BLaER1 (cell line): ENCODE data around the gene COL27A1.

Experiments
- H3K27ac ChIP-seq: shearing (Covaris generic); formaldehyde crosslinking; 2 replicates; pipeline ENCODE4 v1.8.1; 2022
- H3K27me3 ChIP-seq: shearing (Covaris generic); formaldehyde crosslinking; 2 replicates; pipeline ENCODE4 v1.8.1; 2022
- H3K36me3 ChIP-seq: shearing (Covaris generic); formaldehyde crosslinking; 2 replicates; pipeline ENCODE4 v1.8.1; 2022
- H3K4me1 ChIP-seq: shearing (Covaris generic); formaldehyde crosslinking; 2 replicates; pipeline ENCODE4 v1.8.1; 2022
- H3K4me2 ChIP-seq: shearing (Covaris generic); formaldehyde crosslinking; 2 replicates; pipeline ENCODE4 v1.8.1; 2022
- H3K4me3 ChIP-seq: shearing (Covaris generic); formaldehyde crosslinking; 2 replicates; pipeline ENCODE4 v1.8.1; 2022
- H3K9ac ChIP-seq: shearing (Covaris generic); formaldehyde crosslinking; 2 replicates; pipeline ENCODE4 v1.8.1; 2022
- H3K9me3 ChIP-seq: shearing (Covaris generic); formaldehyde crosslinking; 2 replicates; pipeline ENCODE4 v1.8.1; 2022
- H4K20me1 ChIP-seq: shearing (Covaris generic); formaldehyde crosslinking; 2 replicates; pipeline ENCODE4 v1.8.1; 2022
- Cebpa-rat ChIP-seq: shearing (Covaris generic); IDR thresholded peaks from 2 replicates; pipeline ENCODE4 v1.8.1; 2022

The COL27A1 gene

GRCh38 chr9:114286146-114286679 is 130.9 kb downstream of the COL27A1 start:
- Histone ChIP-seq H3K36me3 (peaks cover 76% of the 10 kb centered on the region), H3K9me3 (no peaks in the 10 kb centered on the region), H3K27me3 (no peaks in the 10 kb centered on the region), H3K4me3 (no peak overlapping the region), H3K4me2 (no peak overlapping the region), H3K4me1 (peaks cover 6% of the 10 kb centered on the region), H3K9ac (no peak overlapping the region), H4K20me1 (no peaks in the 10 kb centered on the region), H3K27ac (no peak overlapping the region)
- TF ChIP-seq Cebpa-rat, result no peak

- Histone ChIP-seq H3K4me3 (no peak overlapping the region), H3K27ac (no peak overlapping the region), H3K27me3 (no peaks in the 10 kb centered on the region), H3K36me3 (peaks cover 76% of the 10 kb centered on the region), H3K9me3 (no peaks in the 10 kb centered on the region), H4K20me1 (no peaks in the 10 kb centered on the region), H3K9ac (no peak overlapping the region), H3K4me2 (no peak overlapping the region), H3K4me1 (no peaks in the 10 kb centered on the region)
- no peak for TF ChIP-seq Cebpa-rat
These were observed 131.8 kb downstream of the COL27A1 start for GRCh38 chr9:114287001-114287762.

- no peak for TF ChIP-seq Cebpa-rat
- H3K36me3 ChIP-seq, result peaks cover 76% of the 10 kb centered on the region
- no peak overlapping the region for H3K4me2 ChIP-seq
- H3K4me3 ChIP-seq, result no peak overlapping the region
- no peaks in the 10 kb centered on the region for H3K9me3 ChIP-seq
- H4K20me1 ChIP-seq, result no peaks in the 10 kb centered on the region
- H3K27me3 ChIP-seq, result no peaks in the 10 kb centered on the region
- no peak overlapping the region for H3K27ac ChIP-seq
- no peak overlapping the region for H3K9ac ChIP-seq
- no peaks in the 10 kb centered on the region for H3K4me1 ChIP-seq
These were observed 132.4 kb downstream of the COL27A1 start for GRCh38 chr9:114287763-114288192.

DNA sequence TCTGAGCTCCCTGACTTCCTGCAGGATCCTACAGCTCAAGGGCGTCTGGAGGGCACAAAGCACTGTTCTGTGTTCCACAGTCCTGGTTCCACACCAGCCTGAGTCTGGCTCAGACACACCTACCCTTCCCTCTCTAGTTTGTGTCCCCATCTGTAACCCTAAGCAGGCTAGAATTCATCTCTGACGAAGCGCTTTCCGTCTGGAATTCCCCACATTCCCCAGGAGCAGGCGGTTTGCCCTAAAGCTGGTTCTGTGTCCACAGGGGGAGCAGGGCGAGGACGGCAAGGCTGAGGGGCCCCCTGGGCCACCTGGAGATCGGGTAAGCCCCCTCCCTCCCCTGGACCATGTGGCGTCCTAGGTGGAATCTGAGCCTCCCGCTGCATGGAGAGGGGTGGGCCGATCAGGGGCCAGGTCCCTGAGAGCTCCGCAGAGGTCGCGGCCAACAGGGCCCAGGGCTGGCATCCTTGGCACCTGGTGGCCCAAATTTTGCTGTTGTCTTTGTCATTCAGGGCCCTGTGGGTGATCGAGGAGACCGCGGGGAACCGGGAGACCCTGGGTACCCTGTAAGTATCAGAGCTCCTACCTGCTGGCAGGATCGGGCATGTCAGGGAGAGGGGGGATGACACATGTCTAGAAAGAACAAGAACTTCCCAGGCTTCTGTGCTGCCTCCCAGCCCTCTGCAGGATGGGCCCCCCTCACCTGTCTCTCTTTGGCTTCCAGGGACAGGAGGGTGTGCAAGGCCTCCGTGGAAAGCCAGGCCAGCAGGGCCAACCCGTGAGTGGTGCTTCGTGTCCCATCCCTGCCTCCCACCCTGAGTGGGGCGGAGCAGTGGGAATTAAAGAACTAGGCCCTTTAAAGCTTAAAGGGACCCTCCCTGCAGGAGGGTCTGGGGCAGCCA is 133.1 kb downstream of the COL27A1 start:
- no peak overlapping the region for H3K4me3 ChIP-seq
- H3K27me3 ChIP-seq, result no peaks in the 10 kb centered on the region
- TF ChIP-seq Cebpa-rat, result no peak
- H3K9ac ChIP-seq, result no peak overlapping the region
- no peaks in the 10 kb centered on the region for H4K20me1 ChIP-seq
- H3K9me3 ChIP-seq, result peaks cover 3% of the 10 kb centered on the region
- H3K27ac ChIP-seq, result no peak overlapping the region
- no peaks in the 10 kb centered on the region for H3K4me1 ChIP-seq
- H3K36me3 ChIP-seq, result peaks cover 77% of the 10 kb centered on the region
- H3K4me2 ChIP-seq, result no peak overlapping the region

GRCh38 chr9:114289106-114289505 is 133.8 kb downstream of the COL27A1 start:
- no peak for TF ChIP-seq Cebpa-rat
- no peak overlapping the region for H3K4me3 ChIP-seq
- no peak overlapping the region for H3K4me2 ChIP-seq
- no peaks in the 10 kb centered on the region for H3K4me1 ChIP-seq
- peaks cover 77% of the 10 kb centered on the region for H3K36me3 ChIP-seq
- H3K27me3 ChIP-seq, result no peaks in the 10 kb centered on the region
- peaks cover 10% of the 10 kb centered on the region for H3K9me3 ChIP-seq
- H3K27ac ChIP-seq, result no peak overlapping the region
- H3K9ac ChIP-seq, result no peak overlapping the region
- no peaks in the 10 kb centered on the region for H4K20me1 ChIP-seq

DNA sequence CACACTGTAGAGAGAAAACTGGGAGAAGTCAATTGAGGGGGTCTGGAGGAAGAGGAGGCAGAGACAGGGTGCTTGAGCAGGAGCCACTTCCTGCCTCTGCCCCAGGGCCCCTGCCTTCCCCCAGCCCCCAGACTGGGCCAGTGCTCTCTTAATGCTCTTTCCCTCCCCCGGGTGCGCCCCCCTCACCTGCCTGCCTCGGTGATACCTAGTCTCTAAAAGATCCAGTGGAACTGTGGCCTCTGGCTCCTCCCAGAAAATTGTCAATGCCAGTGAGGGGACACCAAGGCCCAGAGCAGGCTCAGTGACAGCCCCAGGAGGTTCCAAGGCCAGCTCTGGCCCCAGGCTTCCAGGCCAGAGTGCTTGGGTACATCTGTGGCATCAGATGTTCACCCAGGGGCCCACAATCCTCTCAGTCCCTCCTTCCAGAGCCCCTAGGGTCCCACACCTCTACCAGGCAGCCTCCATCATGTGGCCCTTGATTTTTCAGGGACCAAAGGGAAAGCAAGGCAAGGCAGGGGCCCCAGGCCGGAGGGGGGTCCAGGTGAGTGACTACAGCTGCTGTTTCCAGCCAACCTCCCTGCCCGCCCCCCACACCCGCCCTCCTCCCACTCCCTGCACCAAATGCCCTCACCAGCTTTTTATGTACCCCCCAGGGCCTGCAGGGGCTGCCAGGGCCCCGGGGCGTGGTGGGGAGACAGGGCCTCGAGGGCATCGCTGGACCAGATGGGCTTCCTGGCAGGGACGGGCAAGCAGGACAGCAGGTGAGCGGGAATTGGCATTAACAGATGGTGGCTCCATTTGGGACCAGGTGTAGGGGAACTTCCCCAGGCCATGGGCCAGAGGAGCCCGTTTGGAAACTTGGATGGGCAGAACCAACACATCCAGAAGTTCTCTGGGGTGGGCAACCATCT is 134.5 kb downstream of the COL27A1 start:
- Histone ChIP-seq H3K9ac (no peak overlapping the region), H4K20me1 (no peaks in the 10 kb centered on the region), H3K4me2 (no peak overlapping the region), H3K36me3 (peaks cover 77% of the 10 kb centered on the region), H3K27ac (peak overlapping the region; percentile 10; the same call in 1 of the 2 replicates), H3K4me1 (no peaks in the 10 kb centered on the region), H3K9me3 (peaks cover 17% of the 10 kb centered on the region), H3K4me3 (no peak overlapping the region), H3K27me3 (no peaks in the 10 kb centered on the region)
- TF ChIP-seq Cebpa-rat, result no peak

DNA sequence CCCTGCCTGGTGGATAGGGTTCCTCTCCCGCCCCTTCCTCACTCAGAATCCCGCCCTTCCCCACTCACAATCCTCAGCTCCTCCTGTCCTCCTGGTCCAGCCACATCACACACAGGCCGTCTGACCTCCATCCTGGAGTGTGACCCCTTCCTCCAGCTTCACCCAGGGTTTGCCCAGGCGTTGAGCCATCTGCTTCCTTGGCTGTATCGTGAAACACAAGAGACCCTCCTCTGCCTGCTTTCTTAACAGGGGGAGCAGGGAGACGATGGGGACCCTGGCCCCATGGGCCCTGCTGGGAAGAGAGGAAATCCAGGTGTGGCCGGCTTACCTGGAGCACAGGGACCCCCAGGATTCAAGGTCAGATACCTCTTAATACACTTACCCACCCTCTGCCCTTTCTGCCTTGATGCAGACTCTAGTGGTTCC is 135.2 kb downstream of the COL27A1 start:
- Histone ChIP-seq H3K4me2 (no peak overlapping the region), H3K4me1 (no peaks in the 10 kb centered on the region), H4K20me1 (no peaks in the 10 kb centered on the region), H3K27me3 (no peaks in the 10 kb centered on the region), H3K9me3 (peaks cover 25% of the 10 kb centered on the region), H3K4me3 (no peak overlapping the region), H3K27ac (peak overlapping the region; percentile 10; the same call in 1 of the 2 replicates), H3K36me3 (peaks cover 77% of the 10 kb centered on the region), H3K9ac (no peak overlapping the region)
- no peak for TF ChIP-seq Cebpa-rat

DNA sequence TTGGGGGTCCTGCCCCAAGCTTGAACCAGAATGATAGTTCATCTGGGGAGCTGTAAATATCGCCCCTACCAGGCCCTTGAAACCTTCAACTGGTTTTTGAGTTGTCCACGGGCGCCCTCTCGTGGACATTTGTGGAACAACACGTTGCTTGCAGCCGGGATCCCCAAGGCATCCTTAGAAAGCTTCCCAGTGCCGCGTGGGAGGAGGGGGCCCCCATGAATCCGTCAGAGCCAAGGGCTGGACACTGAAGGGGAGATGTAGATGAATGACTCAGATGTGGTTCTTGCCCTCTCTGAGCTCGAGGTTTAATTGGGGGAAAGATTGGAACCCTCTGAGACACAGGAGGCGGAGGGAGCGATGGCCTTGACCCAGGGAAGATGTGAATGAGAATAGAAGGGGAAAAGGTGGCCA is 135.7 kb downstream of the COL27A1 start:
- Histone ChIP-seq H3K27ac (no peak overlapping the region), H3K9me3 (peaks cover 30% of the 10 kb centered on the region), H3K9ac (no peak overlapping the region), H3K36me3 (peaks cover 77% of the 10 kb centered on the region), H4K20me1 (no peaks in the 10 kb centered on the region), H3K4me3 (no peak overlapping the region), H3K4me1 (no peaks in the 10 kb centered on the region), H3K4me2 (no peak overlapping the region), H3K27me3 (no peaks in the 10 kb centered on the region)
- no peak for TF ChIP-seq Cebpa-rat

GRCh38 chr9:114291886-114292590 is 136.7 kb downstream of the COL27A1 start:
- H4K20me1 ChIP-seq, result no peaks in the 10 kb centered on the region
- no peak overlapping the region for H3K4me3 ChIP-seq
- H3K4me1 ChIP-seq, result no peaks in the 10 kb centered on the region
- H3K27me3 ChIP-seq, result no peaks in the 10 kb centered on the region
- TF ChIP-seq Cebpa-rat, result no peak
- peaks cover 78% of the 10 kb centered on the region for H3K36me3 ChIP-seq
- no peak overlapping the region for H3K9ac ChIP-seq
- no peak overlapping the region for H3K27ac ChIP-seq
- H3K9me3 ChIP-seq, result peaks cover 35% of the 10 kb centered on the region
- no peak overlapping the region for H3K4me2 ChIP-seq
